ENCODE data around the gene SLC16A11. TPM values are rescaled to one million over a fixed set of nuclear protein-coding genes. Genes with fewer than 3 reads are reported as not detected.

The SLC16A11 gene
- total RNA-seq, 1 experiment from 2014 or later = not detected

- ChIA-PET CTCF (no interaction called here), POLR2A (ENCODE audit: unreplicated experiment) (no interaction called here)
- intact Hi-C loops (cut with micrococcal nuclease; ENCODE audit: unreplicated experiment) = no loop called here
- Histone ChIP-seq H3K4me2 (no peak overlapping the region), H3K9me2 (ENCODE audit: insufficient read depth) (no peaks in the 10 kb centered on the region), H3K4me3 (no peak overlapping the region), H3F3A (ENCODE audit: insufficient read depth, low read depth) (peaks cover 4% of the 10 kb centered on the region; the same call in 1 of the 2 replicates), H4K20me1 (ENCODE audit: insufficient read depth) (no peaks in the 10 kb centered on the region), H2AFZ (no peak overlapping the region), H3K36me3 (ENCODE audit: low read depth) (no peaks in the 10 kb centered on the region), H3K9me3 (ENCODE audit: insufficient read depth, low read depth) (no peaks in the 10 kb centered on the region), H3K79me2 (ENCODE audit: low read depth) (no peaks in the 10 kb centered on the region), H3K27ac (no peak overlapping the region), H3K4me1 (replicated peaks; ENCODE audit: insufficient read depth) (0 out of 2 replicates have a peak, but pooled peaks cover under 1% of the 10 kb centered on the region), H3K27me3 (ENCODE audit: insufficient read depth, low read depth) (no peaks in the 10 kb centered on the region)
- no TSS peak for BruUV-seq (replicated peaks)
- TF ChIP-seq EZH2 (IDR thresholded peaks at IDR 0.05; ENCODE audit: low read depth) (no peak), CTCF (conservative IDR thresholded peaks at IDR 0.05) (no peak)
- no peak for DNase-seq
These were observed 14.2 kb downstream of the SLC16A11 start for GRCh38 chr17:7029659-7030058.

GRCh38 chr17:7029096-7029495 is 14.8 kb downstream of the SLC16A11 start:
- H3K36me3 ChIP-seq (ENCODE audit: low read depth) = no peaks in the 10 kb centered on the region
- no peak for DNase-seq
- H3K27me3 ChIP-seq (ENCODE audit: insufficient read depth, low read depth) = no peaks in the 10 kb centered on the region
- H3K9me3 ChIP-seq (ENCODE audit: insufficient read depth, low read depth) = no peaks in the 10 kb centered on the region
- intact Hi-C loops (cut with micrococcal nuclease; ENCODE audit: unreplicated experiment) = no loop called here
- ChIA-PET CTCF (no interaction called here), POLR2A (ENCODE audit: unreplicated experiment) (no interaction called here)
- BruUV-seq (replicated peaks) = no TSS peak
- no peak overlapping the region for H3K27ac ChIP-seq
- no peak overlapping the region for H3K4me3 ChIP-seq
- peaks cover 9% of the 10 kb centered on the region; the same call in 1 of the 2 replicates for H3F3A ChIP-seq (ENCODE audit: insufficient read depth, low read depth)
- TF ChIP-seq EZH2 (IDR thresholded peaks at IDR 0.05; ENCODE audit: low read depth) (no peak), CTCF (conservative IDR thresholded peaks at IDR 0.05) (no peak)
- no peak overlapping the region for H3K4me2 ChIP-seq
- no peaks in the 10 kb centered on the region for H3K9me2 ChIP-seq (ENCODE audit: insufficient read depth)
- no peaks in the 10 kb centered on the region for H3K4me1 ChIP-seq (replicated peaks; ENCODE audit: insufficient read depth)
- H3K79me2 ChIP-seq (ENCODE audit: low read depth) = no peaks in the 10 kb centered on the region
- H4K20me1 ChIP-seq (ENCODE audit: insufficient read depth) = no peaks in the 10 kb centered on the region
- no peak overlapping the region for H2AFZ ChIP-seq

- intact Hi-C loops (cut with micrococcal nuclease; ENCODE audit: unreplicated experiment) = no loop called here
- Histone ChIP-seq H3K9me3 (ENCODE audit: insufficient read depth, low read depth) (no peaks in the 10 kb centered on the region), H3F3A (ENCODE audit: insufficient read depth, low read depth) (peaks cover 11% of the 10 kb centered on the region; the same call in 1 of the 2 replicates), H2AFZ (no peak overlapping the region), H3K4me3 (no peak overlapping the region), H4K20me1 (ENCODE audit: insufficient read depth) (no peaks in the 10 kb centered on the region), H3K36me3 (ENCODE audit: low read depth) (no peaks in the 10 kb centered on the region), H3K4me1 (replicated peaks; ENCODE audit: insufficient read depth) (no peaks in the 10 kb centered on the region), H3K27ac (no peak overlapping the region), H3K9me2 (ENCODE audit: insufficient read depth) (no peaks in the 10 kb centered on the region), H3K4me2 (no peak overlapping the region), H3K27me3 (ENCODE audit: insufficient read depth, low read depth) (no peaks in the 10 kb centered on the region), H3K79me2 (ENCODE audit: low read depth) (no peaks in the 10 kb centered on the region)
- ChIA-PET POLR2A (ENCODE audit: unreplicated experiment) (interaction anchor here (0.5 kb wide), 1 partner anchor 188 kb away, joined by 4 read pairs; no protein-coding TSS in a partner anchor), CTCF (no interaction called here)
- DNase-seq = no peak
- TF ChIP-seq CTCF (conservative IDR thresholded peaks at IDR 0.05) (no peak), EZH2 (IDR thresholded peaks at IDR 0.05; ENCODE audit: low read depth) (no peak)
- no TSS peak for BruUV-seq (replicated peaks)
These were observed 16.6 kb downstream of the SLC16A11 start for GRCh38 chr17:7027335-7027734.

All from PC-9 (cell line).